ENCODE data around the gene NPC2. TPM values are rescaled to one million over a fixed set of nuclear protein-coding genes. Genes with fewer than 3 reads are reported as not detected.
A peak's percentile ranks its signal among the peaks of the same experiment; 100 is the strongest.

NPC2 gene
- total and polyA plus RNA-seq, 2 donors (not counting 3 experiments of a cell fraction or from before 2014, with no cell fraction given): 203 to 406 TPM

DNA sequence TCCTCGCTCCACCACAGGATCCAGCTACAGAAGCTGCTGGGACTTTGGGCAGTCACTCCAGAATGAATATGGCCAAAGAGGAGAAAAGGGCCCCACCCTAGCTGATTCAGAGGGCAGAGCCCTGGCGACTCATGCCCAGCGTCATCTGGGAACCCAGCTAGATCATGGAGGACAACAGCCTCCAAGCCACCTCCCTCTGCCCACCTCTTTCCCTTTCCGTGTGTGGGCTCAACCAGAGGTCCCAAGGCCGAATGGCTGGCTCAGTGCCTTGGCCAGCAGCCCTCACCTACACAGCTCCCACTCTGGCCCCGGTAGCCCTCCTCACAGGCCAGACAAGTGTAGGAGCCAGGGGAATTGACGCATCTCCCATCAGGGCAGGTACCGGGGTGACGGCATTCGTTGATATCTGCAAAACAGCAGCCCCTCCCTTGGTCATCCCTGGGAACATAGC lies 17.9 kb upstream of the NPC2 start:
- ChIA-PET POLR2A (no interaction called here), CTCF (interaction anchor here (1.2 to 1.6 kb wide), 2 partner anchors 15 to 35 kb away, joined by 3 to 4 read pairs; no protein-coding TSS in a partner anchor)
- no peak overlapping the region for H2AFZ ChIP-seq (ENCODE audit: low read depth, low read length)
- no peak overlapping the region for H3K4me2 ChIP-seq (ENCODE audit: insufficient read depth, low read length)
- no peaks in the 10 kb centered on the region for H3K27me3 ChIP-seq (ENCODE audit: control insufficient read depth in 2 of 2, insufficient read depth in 2 of 2, low read length in 2 of 2)
- H3K9ac ChIP-seq (replicated peaks; ENCODE audit: extremely low read depth, insufficient read depth, low read length): no peak overlapping the region
- TF ChIP-seq, protein P1, sequence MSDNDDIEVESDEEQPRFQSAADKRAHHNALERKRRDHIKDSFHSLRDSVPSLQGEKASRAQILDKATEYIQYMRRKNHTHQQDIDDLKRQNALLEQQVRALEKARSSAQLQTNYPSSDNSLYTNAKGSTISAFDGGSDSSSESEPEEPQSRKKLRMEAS (IDR thresholded peaks at IDR 0.05; ENCODE audit: insufficient read depth, insufficient read length): no peak
- TF ChIP-seq POLR2A (IDR thresholded peaks at IDR 0.05; ENCODE audit: low read depth, low read length): peak; percentile 18
- H3K4me1 ChIP-seq (ENCODE audit: control insufficient read depth, extremely low read depth, insufficient read depth, low read length): no peaks in the 10 kb centered on the region
- peak; percentile 15 for DNase-seq (ENCODE audit: low read depth, low spot score)
- no peak for FAIRE-seq
- H4K20me1 ChIP-seq (replicated peaks; ENCODE audit: control insufficient read depth, extremely low read depth, insufficient read depth, low read length): no peaks in the 10 kb centered on the region
- dilution Hi-C loops (cut with MboI; ENCODE audit: extremely low pct_ligation_motif_present, low sequenced_read_pairs): no loop called here
- intact Hi-C loops (cut with micrococcal nuclease): no loop called here
- H3K27ac ChIP-seq (ENCODE audit: insufficient read depth, low read depth, low read length): no peak overlapping the region
- no peaks in the 10 kb centered on the region for H3K79me2 ChIP-seq (ENCODE audit: control insufficient read depth, insufficient read depth, low read length)
- H3K4me3 ChIP-seq (replicated peaks in 1 of 3; ENCODE audit: insufficient read depth in 1 of 3, low read depth in 1 of 3, low read length in 3 of 3): no peak overlapping the region
- BruUV-seq (replicated peaks): no TSS peak
- H3K36me3 ChIP-seq (ENCODE audit: control insufficient read depth in 2 of 2, extremely low read depth in 1 of 2, insufficient read depth in 2 of 2, low read length in 2 of 2): peaks cover 38 to 69% of the 10 kb centered on the region in 2 experiments
- no peaks in the 10 kb centered on the region for H3K9me1 ChIP-seq (replicated peaks; ENCODE audit: control insufficient read depth, extremely low read depth, insufficient read depth, low read length)
- no peaks in the 10 kb centered on the region for H3K9me3 ChIP-seq (replicated peaks; ENCODE audit: control insufficient read depth, insufficient read depth, low read length)

DNA sequence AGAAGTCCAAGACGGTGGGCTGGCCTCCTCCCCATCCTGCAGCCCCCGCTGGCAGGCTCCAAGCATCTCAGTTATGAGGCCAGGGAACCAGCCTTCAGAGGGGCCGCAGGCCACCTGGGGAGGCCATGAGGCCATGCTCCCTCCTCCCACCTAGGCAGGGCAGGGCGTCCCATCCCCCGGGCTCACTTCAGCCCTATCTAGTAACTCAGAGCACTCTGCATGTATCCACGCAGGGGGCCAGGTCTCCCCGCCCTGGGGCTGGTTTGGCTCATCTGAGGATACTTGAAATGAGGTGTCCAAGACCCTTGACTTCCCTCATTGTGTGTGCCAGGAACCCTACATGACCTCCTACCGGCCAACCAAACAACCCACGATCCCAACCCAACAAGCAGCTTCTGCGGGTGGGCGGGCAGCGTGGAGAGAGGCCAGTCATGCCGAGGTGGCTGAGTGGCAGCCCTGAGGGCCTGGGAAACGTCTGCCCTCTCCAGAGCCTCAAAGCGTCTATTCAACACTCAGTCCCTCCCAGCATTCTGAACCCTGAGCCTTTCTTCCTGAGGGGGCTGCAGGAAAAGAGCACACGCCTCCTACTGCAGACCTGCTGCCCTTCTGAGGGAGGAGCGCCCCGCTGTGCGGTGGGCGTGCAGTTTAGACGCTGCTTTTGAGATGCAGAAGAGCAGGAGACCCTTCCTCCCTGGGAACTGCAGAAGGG lies 17.3 kb upstream of the NPC2 start:
- Histone ChIP-seq H3K79me2 (ENCODE audit: control insufficient read depth, insufficient read depth, low read length) (no peaks in the 10 kb centered on the region), H3K4me3 (replicated peaks in 1 of 3; ENCODE audit: insufficient read depth in 1 of 3, low read depth in 1 of 3, low read length in 3 of 3) (no peak overlapping the region), H3K4me1 (ENCODE audit: control insufficient read depth, extremely low read depth, insufficient read depth, low read length) (no peaks in the 10 kb centered on the region), H3K36me3 (ENCODE audit: control insufficient read depth in 2 of 2, extremely low read depth in 1 of 2, insufficient read depth in 2 of 2, low read length in 2 of 2) (peaks cover 40 to 67% of the 10 kb centered on the region in 2 experiments), H3K4me2 (ENCODE audit: insufficient read depth, low read length) (no peak overlapping the region), H3K27ac (ENCODE audit: insufficient read depth, low read depth, low read length) (no peak overlapping the region), H3K27me3 (ENCODE audit: control insufficient read depth in 2 of 2, insufficient read depth in 2 of 2, low read length in 2 of 2) (no peaks in the 10 kb centered on the region), H4K20me1 (replicated peaks; ENCODE audit: control insufficient read depth, extremely low read depth, insufficient read depth, low read length) (no peaks in the 10 kb centered on the region), H3K9me3 (replicated peaks; ENCODE audit: control insufficient read depth, insufficient read depth, low read length) (no peaks in the 10 kb centered on the region), H3K9me1 (replicated peaks; ENCODE audit: control insufficient read depth, extremely low read depth, insufficient read depth, low read length) (no peaks in the 10 kb centered on the region), H2AFZ (ENCODE audit: low read depth, low read length) (no peak overlapping the region), H3K9ac (replicated peaks; ENCODE audit: extremely low read depth, insufficient read depth, low read length) (no peak overlapping the region)
- ChIA-PET CTCF (interaction anchor here (1.2 kb wide), 1 partner anchor 16 kb away, joined by 3 read pairs; no protein-coding TSS in a partner anchor), POLR2A (no interaction called here)
- DNase-seq (ENCODE audit: low read depth, low spot score): no peak
- no peak for TF ChIP-seq POLR2A (IDR thresholded peaks at IDR 0.05; ENCODE audit: low read depth, low read length)
- dilution Hi-C loops (cut with MboI; ENCODE audit: extremely low pct_ligation_motif_present, low sequenced_read_pairs) (no loop called here), intact Hi-C loops (cut with micrococcal nuclease) (no loop called here)
- no peak for FAIRE-seq
- BruUV-seq (replicated peaks): no TSS peak
